ENCODE data around the gene ARL6IP5. TPM values are rescaled to one million over a fixed set of nuclear protein-coding genes. Genes with fewer than 3 reads are reported as not detected.

The ARL6IP5 gene
- total RNA-seq, 2 donors from 2014 or later = 112 to 118 TPM

DNA sequence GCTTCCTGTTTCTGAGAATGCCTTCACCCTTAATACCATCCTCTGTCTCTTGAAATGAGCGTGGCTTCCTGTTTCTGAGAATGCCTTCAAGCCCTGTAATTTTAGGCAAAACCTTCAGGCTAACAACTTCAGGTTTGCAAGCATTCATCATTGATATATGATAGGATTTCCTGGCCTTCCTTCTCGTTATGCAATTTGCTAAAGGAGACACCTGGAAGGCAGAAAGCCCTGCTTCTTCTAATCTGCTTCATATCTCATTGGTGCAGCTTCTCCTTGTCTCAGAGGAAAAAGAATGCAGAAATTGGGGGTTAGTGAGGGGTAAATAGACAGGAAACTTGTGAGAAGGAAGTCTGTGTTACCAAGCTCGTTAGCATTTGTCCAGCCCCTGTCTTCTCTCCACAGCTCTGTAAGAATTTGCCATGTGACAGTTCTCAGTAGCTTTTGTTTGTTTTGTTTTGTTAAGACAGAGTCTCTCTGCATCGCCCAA is 7.3 kb downstream of the ARL6IP5 start:
- DNase-seq (no peak), ATAC-seq (peak; percentile 71)
- no peaks in the 10 kb centered on the region for H3K9me3 ChIP-seq (ENCODE audit: control insufficient read depth, low read length, poor library complexity, severe bottlenecking)
- Mint-ChIP-seq H3K4me3 (peak overlapping the region; percentile 90), H3K36me3 (ENCODE audit: low read depth) (peaks cover 4% of the 10 kb centered on the region), H3K4me1 (peaks cover 69% of the 10 kb centered on the region), H3K27me3 (no peaks in the 10 kb centered on the region), H3K27ac (peak overlapping the region; percentile 97)

DNA sequence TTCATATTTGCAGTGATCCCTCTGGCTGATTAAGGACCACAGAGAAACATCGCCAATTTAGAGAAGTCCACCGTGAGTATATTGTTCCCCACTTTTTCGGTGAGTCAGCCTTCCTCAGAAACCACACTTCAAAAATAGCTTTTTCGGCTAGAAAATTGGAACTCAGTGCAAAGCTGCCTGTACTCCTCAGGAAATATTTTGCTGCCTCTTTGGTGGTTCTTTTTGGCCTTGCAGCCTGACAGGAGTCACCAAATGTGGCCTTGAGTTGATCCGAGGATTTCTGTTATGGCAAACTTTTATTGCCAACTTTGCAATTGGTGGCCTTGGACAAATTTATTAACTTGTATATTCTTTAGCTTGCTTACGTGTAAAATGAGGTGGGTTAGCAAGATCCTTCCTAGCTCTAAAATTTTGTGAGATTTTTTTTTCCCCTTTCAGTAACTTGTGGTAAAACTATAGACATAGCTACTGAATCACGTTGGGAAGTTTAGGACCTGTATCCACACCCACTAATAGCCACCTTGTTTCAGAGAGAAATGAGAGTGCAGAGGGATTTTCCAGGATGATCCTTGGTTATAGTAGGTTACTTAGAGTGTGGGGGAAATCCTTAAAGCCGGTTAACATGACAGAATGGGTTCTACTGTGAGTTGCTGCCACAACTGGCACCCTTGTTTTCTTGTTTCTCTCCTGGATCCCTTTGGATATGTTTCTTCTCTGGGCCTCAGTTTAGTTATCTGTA is 9.9 kb downstream of the ARL6IP5 start:
- peak overlapping the region; percentile 97 for H3K27ac Mint-ChIP-seq
- peaks cover 68% of the 10 kb centered on the region for H3K4me1 Mint-ChIP-seq
- no peaks in the 10 kb centered on the region for H3K27me3 Mint-ChIP-seq
- H3K36me3 Mint-ChIP-seq (ENCODE audit: low read depth) = peaks cover 3% of the 10 kb centered on the region
- ATAC-seq = peak; percentile 2
- no peaks in the 10 kb centered on the region for H3K9me3 ChIP-seq (ENCODE audit: control insufficient read depth, low read length, poor library complexity, severe bottlenecking)
- no peak for DNase-seq
- H3K4me3 Mint-ChIP-seq = peak overlapping the region; percentile 90

DNA sequence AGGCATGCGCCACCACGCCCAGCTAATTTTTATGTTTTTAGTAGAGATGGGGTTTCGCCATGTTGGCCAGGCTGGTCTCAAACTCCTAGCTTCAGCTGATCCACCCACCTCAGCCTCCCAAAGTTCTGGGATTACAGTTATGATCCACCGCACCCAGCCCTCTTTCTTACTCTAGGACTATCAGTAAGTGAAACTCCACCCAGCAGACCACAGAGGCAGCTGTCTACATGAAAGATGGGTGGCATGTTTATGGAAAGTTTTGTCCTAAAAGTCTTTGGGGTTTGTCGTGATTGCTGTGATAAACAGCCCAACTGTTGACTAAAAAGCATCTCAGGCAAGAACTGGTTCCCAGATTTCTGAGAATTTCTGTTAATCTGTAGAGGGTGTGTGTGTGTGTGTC is 10.9 kb downstream of the ARL6IP5 start:
- Mint-ChIP-seq H3K27ac (peak overlapping the region; percentile 97), H3K4me3 (peak overlapping the region; percentile 83), H3K36me3 (ENCODE audit: low read depth) (peaks cover 3% of the 10 kb centered on the region), H3K4me1 (peaks cover 64% of the 10 kb centered on the region), H3K27me3 (no peaks in the 10 kb centered on the region)
- no peak for DNase-seq
- H3K9me3 ChIP-seq (ENCODE audit: control insufficient read depth, low read length, poor library complexity, severe bottlenecking) = no peaks in the 10 kb centered on the region
- no peak for ATAC-seq

DNA sequence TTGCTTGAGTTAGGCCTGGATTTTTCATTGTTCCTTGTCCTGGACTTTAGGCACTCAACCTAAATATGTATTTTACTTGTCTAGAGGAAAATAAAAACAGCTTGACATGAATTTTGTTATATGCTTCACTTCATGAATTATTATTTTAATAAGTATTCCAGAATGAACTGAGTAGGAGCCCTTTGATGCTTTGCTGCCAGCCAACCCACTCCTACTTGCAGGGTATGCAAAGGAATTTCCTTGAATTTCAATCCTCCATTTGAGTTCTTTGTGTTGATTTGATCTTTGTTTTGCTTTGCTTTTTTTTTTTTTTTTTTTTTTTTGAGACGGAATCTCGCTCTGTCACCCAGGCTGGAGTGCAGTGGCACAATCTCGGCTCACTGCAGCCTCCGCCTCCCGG is 11.6 kb downstream of the ARL6IP5 start:
- Mint-ChIP-seq H3K27me3 (no peaks in the 10 kb centered on the region), H3K4me1 (peaks cover 61% of the 10 kb centered on the region), H3K4me3 (peak overlapping the region; percentile 83), H3K27ac (peak overlapping the region; percentile 97), H3K36me3 (ENCODE audit: low read depth) (peaks cover 3% of the 10 kb centered on the region)
- H3K9me3 ChIP-seq (ENCODE audit: control insufficient read depth, low read length, poor library complexity, severe bottlenecking) = no peaks in the 10 kb centered on the region
- DNase-seq (no peak), ATAC-seq (no peak)

DNA sequence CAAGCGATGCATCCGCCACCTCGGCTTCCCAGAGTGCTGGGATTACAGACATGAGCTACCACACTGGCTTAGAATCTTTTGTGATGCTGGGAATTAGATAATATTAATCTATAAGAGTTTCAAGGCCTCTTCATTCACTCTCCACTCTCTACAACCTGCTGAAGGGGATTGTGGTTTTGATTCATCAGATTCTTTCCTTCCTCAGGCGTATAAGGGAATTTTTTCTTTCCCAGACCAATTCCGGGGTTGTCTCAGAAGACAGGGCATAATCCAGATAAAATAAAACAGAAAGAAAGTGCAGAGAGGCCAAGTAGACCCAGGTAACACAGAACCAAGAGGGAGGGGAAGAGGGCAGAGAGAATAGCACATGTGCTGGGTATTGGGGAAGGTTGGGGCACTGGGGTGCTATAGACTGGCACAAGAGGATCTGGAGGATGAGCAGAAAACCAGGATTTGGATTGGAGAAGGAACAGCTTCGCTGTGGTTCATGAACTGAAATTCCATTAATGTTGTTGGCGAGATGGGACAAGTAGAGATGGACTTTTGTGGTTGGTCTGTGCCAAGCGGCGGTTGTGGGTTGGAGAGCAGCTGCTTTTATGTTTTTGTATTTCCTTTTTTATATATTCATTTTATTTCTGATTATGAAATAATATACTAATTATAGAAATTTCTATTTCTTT is 12.8 kb downstream of the ARL6IP5 start:
- no peaks in the 10 kb centered on the region for H3K27me3 Mint-ChIP-seq
- H3K4me3 Mint-ChIP-seq = peak overlapping the region; percentile 66
- H3K27ac Mint-ChIP-seq = peak overlapping the region; percentile 97
- no peak for ATAC-seq
- H3K9me3 ChIP-seq (ENCODE audit: control insufficient read depth, low read length, poor library complexity, severe bottlenecking) = no peaks in the 10 kb centered on the region
- H3K36me3 Mint-ChIP-seq (ENCODE audit: low read depth) = peaks cover 3% of the 10 kb centered on the region
- peaks cover 55% of the 10 kb centered on the region for H3K4me1 Mint-ChIP-seq
- no peak for DNase-seq

DNA sequence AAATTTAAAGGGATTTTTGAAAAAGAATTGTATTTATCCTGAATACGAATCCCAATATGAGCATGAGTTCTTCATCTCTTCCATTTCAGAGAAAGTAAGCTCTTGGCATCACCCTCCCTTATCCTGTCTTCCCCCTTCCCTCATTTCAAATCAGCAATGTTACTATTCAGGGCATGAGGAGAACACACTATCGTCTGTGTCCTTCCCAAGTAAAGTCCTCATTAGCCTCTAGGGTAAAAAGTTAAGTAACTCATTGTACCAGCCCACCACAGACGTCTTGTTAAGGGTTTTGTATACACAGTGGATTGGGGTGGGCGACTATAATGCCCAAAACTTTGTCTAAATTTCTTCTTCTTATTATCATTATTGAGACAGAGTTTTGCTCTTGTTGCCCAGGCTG is 14.8 kb downstream of the ARL6IP5 start:
- H3K4me1 Mint-ChIP-seq = peaks cover 51% of the 10 kb centered on the region
- H3K27me3 Mint-ChIP-seq = no peaks in the 10 kb centered on the region
- peak overlapping the region; percentile 75 for H3K27ac Mint-ChIP-seq
- peaks cover 7% of the 10 kb centered on the region for H3K36me3 Mint-ChIP-seq (ENCODE audit: low read depth)
- ATAC-seq = no peak
- no peak for DNase-seq
- no peaks in the 10 kb centered on the region for H3K9me3 ChIP-seq (ENCODE audit: control insufficient read depth, low read length, poor library complexity, severe bottlenecking)
- no peak overlapping the region for H3K4me3 Mint-ChIP-seq

DNA sequence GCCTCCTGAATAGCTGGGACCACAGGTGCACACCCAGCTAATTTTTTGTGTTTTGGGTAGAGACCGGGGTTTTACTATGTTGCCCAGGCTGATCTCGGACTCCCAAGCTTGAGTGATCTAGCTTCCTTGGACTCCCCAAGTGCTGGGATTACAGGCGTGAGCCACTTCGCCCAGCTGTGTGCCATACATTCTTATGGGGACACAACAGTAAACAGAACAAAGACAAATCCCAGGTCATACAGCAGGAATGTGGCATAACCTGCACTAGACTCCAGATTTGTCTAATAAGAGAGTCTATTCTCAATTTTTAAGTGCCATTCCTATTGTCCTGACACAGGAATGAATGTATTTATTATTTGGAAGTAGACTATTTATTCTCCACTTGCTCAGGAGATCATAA is 17.6 kb downstream of the ARL6IP5 start:
- peaks cover 33% of the 10 kb centered on the region for H3K4me1 Mint-ChIP-seq
- no peak overlapping the region for H3K4me3 Mint-ChIP-seq
- no peaks in the 10 kb centered on the region for H3K9me3 ChIP-seq (ENCODE audit: control insufficient read depth, low read length, poor library complexity, severe bottlenecking)
- DNase-seq (no peak), ATAC-seq (no peak)
- peak overlapping the region; percentile 47 for H3K27ac Mint-ChIP-seq
- no peaks in the 10 kb centered on the region for H3K27me3 Mint-ChIP-seq
- peaks cover 7% of the 10 kb centered on the region for H3K36me3 Mint-ChIP-seq (ENCODE audit: low read depth)

DNA sequence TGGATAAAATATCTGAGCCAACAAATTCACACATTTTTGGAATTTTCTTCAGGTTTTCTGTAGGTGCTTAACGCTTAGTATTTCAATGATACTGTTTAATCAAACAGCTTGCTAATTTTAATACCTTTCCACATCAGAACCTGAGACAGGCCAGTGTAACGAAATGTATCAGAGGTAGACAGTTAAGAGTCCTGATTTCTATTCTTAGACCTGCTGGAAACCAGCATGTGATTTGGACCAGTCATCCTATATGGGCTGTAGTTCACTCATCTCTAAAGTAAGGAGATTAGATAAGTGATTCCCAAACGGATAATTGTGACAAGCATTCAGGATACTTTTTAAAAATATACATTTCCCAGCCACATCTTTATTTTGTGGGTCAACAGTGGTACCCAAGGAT is 18.4 kb downstream of the ARL6IP5 start:
- Mint-ChIP-seq H3K27ac (peak overlapping the region; percentile 47), H3K36me3 (ENCODE audit: low read depth) (peaks cover 7% of the 10 kb centered on the region), H3K4me3 (no peak overlapping the region), H3K4me1 (peaks cover 32% of the 10 kb centered on the region), H3K27me3 (no peaks in the 10 kb centered on the region)
- no peaks in the 10 kb centered on the region for H3K9me3 ChIP-seq (ENCODE audit: control insufficient read depth, low read length, poor library complexity, severe bottlenecking)
- DNase-seq (no peak), ATAC-seq (no peak)

DNA sequence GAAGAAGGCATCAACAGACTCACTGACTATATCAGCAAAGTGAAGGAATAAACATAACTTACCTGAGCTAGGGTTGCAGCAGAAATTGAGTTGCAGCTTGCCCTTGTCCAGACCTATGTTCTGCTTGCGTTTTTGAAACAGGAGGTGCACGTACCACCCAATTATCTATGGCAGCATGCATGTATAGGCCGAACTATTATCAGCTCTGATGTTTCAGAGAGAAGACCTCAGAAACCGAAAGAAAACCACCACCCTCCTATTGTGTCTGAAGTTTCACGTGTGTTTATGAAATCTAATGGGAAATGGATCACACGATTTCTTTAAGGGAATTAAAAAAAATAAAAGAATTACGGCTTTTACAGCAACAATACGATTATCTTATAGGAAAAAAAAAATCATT is 19.8 kb downstream of the ARL6IP5 start:
- ATAC-seq = no peak
- Mint-ChIP-seq H3K4me3 (no peak overlapping the region), H3K36me3 (ENCODE audit: low read depth) (peaks cover 4% of the 10 kb centered on the region), H3K27ac (peak overlapping the region; percentile 62), H3K27me3 (no peaks in the 10 kb centered on the region), H3K4me1 (peaks cover 26% of the 10 kb centered on the region)
- no peaks in the 10 kb centered on the region for H3K9me3 ChIP-seq (ENCODE audit: control insufficient read depth, low read length, poor library complexity, severe bottlenecking)
- no peak for DNase-seq

DNA sequence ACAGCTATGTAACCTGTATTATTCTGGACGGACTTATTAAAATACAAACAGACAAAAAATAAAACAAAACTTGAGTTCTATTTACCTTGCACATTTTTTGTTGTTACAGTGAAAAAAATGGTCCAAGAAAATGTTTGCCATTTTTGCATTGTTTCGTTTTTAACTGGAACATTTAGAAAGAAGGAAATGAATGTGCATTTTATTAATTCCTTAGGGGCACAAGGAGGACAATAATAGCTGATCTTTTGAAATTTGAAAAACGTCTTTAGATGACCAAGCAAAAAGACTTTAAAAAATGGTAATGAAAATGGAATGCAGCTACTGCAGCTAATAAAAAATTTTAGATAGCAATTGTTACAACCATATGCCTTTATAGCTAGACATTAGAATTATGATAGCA is 20.6 kb downstream of the ARL6IP5 start:
- Mint-ChIP-seq H3K36me3 (ENCODE audit: low read depth) (peaks cover 4% of the 10 kb centered on the region), H3K27me3 (no peaks in the 10 kb centered on the region), H3K4me1 (peaks cover 21% of the 10 kb centered on the region), H3K4me3 (no peak overlapping the region), H3K27ac (no peak overlapping the region)
- ATAC-seq = no peak
- no peak for DNase-seq
- H3K9me3 ChIP-seq (ENCODE audit: control insufficient read depth, low read length, poor library complexity, severe bottlenecking) = no peaks in the 10 kb centered on the region

DNA sequence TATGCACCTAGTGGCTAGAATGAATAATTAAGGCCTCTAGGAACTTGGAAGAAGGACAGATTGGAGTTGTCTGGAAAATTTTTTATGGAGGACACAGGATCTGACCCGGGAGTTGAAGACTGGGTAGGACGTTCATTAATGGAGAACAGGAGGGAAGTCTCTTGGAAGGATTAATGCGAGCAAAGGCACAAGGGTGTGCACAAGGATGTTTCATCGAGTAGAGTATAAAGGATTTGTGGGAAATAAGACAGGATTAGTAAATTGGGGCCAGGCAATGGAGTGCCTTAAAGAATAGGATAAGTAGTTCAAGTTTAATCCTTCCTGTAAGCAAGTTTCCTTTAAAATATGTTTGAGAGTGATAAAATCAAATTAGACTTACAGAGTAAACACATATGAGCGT is 23.1 kb downstream of the ARL6IP5 start:
- Mint-ChIP-seq H3K4me1 (peaks cover 14% of the 10 kb centered on the region), H3K4me3 (no peak overlapping the region), H3K27me3 (no peaks in the 10 kb centered on the region), H3K36me3 (ENCODE audit: low read depth) (peaks cover 4% of the 10 kb centered on the region), H3K27ac (peak overlapping the region; percentile 60)
- DNase-seq (no peak), ATAC-seq (no peak)
- no peaks in the 10 kb centered on the region for H3K9me3 ChIP-seq (ENCODE audit: control insufficient read depth, low read length, poor library complexity, severe bottlenecking)

DNA sequence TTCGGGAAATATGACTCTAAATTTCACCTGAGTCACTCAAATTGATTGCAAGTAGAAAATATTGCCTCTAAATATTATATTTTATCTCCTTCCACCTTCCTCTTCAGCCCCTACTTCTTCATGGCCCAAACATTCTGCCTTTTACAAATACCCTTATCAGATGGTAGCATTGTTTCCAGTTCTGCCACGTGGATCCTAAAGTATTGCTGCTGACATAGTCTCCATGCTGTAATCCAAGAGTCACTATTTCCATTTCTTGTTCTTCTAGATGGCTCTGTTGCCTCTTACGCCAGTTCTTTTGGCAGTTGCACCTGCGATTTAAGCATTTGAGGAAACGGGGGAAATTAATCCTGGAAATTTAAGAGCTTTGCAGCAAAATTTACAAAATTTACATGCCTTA is 24.1 kb downstream of the ARL6IP5 start:
- peaks cover 14% of the 10 kb centered on the region for H3K4me1 Mint-ChIP-seq
- H3K27me3 Mint-ChIP-seq = no peaks in the 10 kb centered on the region
- H3K27ac Mint-ChIP-seq = peak overlapping the region; percentile 60
- no peak for DNase-seq
- ATAC-seq = no peak
- no peaks in the 10 kb centered on the region for H3K9me3 ChIP-seq (ENCODE audit: control insufficient read depth, low read length, poor library complexity, severe bottlenecking)
- no peak overlapping the region for H3K4me3 Mint-ChIP-seq
- peaks cover 4% of the 10 kb centered on the region for H3K36me3 Mint-ChIP-seq (ENCODE audit: low read depth)

DNA sequence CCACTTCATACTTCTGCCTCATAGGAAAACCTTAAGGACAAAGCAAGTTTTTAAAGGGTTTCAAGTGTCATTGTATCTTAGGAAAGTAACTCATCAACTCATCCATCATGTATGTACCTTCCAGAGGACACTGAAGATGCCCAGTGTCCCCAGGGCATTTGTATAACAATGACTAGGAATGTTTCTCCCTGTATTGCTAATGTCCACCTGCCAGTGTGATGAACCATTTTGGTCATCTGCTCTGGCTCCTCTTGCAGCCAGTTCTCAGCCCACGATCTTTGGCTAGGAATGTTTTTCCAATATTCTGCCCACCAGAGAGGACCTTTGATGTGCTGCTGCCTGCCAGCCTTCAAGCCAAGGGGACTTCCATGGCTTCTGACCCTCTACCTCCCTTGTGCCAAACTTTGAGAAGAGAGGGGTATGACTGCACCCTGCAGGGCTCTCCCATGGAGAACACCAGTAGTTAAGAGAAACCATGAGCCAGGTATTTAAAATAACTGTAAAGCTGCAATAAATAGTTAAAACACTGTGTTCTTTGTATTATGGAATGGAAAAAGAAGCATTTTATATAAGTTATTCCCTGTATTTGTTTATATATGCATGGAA is 26.3 kb downstream of the ARL6IP5 start:
- Mint-ChIP-seq H3K27me3 (no peaks in the 10 kb centered on the region), H3K4me3 (no peak overlapping the region), H3K36me3 (ENCODE audit: low read depth) (no peaks in the 10 kb centered on the region), H3K27ac (no peak overlapping the region), H3K4me1 (peaks cover 7% of the 10 kb centered on the region)
- H3K9me3 ChIP-seq (ENCODE audit: control insufficient read depth, low read length, poor library complexity, severe bottlenecking) = no peaks in the 10 kb centered on the region
- DNase-seq = no peak
- ATAC-seq = no peak

Data from T-helper 17 cell (primary cell).